HUES48 (cell line): Measurements from ENCODE around the gene YPEL3.

ENCODE experiments used
- H3K27ac ChIP-seq: one replicate; pipeline ENCODE4 v1.7.0; 2013; ENCODE audit warnings: low read depth, low read length, inconsistent platforms
- H3K27me3 ChIP-seq: 2 replicates; pipeline ENCODE4 v1.6.1; 2013; ENCODE audit warnings: mild to moderate bottlenecking, low read length; ENCODE audit not compliant: control insufficient read depth, insufficient read depth
- H3K36me3 ChIP-seq: 2 replicates; pipeline ENCODE4 v1.6.1; 2013; ENCODE audit warnings: low read length; ENCODE audit not compliant: control insufficient read depth, insufficient read depth
- H3K4me1 ChIP-seq: 2 replicates; pipeline ENCODE4 v1.6.1; 2013; ENCODE audit warnings: mild to moderate bottlenecking, low read length; ENCODE audit not compliant: control insufficient read depth, insufficient read depth
- H3K4me3 ChIP-seq: 2 replicates; pipeline ENCODE4 v1.5.1; 2013; ENCODE audit warnings: mild to moderate bottlenecking, low read depth, low read length
- H3K9ac ChIP-seq: 2 replicates; pipeline ENCODE4 v1.6.1; 2013; ENCODE audit warnings: mild to moderate bottlenecking, low read depth, low read length, moderate library complexity
- H3K9me3 ChIP-seq: 2 replicates; pipeline ENCODE4 v1.6.1; 2013; ENCODE audit warnings: low read length; ENCODE audit not compliant: control insufficient read depth, insufficient read depth

YPEL3 gene

DNA sequence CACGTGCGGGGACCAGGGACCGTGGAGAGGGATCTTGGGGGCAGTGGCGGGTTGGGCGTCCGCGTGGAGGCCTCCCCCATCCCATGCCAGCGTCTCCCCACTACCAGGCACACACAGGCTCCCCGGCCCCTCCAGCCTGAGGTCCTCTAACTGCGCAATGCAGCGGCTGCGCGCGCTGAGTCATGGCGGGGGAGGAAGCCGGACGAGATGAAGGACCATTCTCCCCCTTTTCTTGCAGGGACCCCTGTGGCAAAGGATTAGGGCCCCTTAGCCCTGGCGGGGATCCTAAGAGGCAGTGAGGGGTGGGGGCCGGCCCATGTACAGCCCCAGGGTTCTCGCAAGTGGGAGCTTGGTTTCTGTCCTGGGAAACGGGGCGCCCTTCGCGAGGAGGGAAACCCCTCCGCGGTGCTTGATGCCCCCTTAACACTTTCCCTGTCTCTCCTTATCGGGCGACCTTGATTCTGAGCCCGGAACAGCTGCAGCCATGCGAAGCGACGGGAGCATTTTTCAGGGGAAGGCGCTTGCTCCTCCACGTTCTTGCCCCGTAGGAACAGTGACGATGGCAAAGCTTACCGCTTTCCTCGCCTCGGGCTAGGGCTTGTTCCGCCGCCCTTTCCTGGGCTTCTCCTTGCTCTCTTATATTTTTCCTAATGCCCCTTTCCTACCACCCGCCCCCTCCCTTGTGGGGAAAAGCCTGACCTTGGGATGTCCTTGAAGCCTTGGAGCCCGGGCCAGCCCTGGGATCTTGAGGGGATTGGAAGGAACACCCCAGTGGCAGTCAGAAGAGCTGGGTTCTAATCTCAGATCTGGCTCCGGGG, 29.9 kb downstream of the YPEL3 start:
- Histone ChIP-seq H3K36me3 (peaks cover 44% of the 10 kb centered on the region), H3K4me1 (peaks cover 14% of the 10 kb centered on the region), H3K9ac (peak overlapping the region; percentile 90), H3K27me3 (no peaks in the 10 kb centered on the region), H3K9me3 (no peaks in the 10 kb centered on the region), H3K4me3 (peak overlapping the region; percentile 95), H3K27ac (peak overlapping the region; percentile 97)

DNA sequence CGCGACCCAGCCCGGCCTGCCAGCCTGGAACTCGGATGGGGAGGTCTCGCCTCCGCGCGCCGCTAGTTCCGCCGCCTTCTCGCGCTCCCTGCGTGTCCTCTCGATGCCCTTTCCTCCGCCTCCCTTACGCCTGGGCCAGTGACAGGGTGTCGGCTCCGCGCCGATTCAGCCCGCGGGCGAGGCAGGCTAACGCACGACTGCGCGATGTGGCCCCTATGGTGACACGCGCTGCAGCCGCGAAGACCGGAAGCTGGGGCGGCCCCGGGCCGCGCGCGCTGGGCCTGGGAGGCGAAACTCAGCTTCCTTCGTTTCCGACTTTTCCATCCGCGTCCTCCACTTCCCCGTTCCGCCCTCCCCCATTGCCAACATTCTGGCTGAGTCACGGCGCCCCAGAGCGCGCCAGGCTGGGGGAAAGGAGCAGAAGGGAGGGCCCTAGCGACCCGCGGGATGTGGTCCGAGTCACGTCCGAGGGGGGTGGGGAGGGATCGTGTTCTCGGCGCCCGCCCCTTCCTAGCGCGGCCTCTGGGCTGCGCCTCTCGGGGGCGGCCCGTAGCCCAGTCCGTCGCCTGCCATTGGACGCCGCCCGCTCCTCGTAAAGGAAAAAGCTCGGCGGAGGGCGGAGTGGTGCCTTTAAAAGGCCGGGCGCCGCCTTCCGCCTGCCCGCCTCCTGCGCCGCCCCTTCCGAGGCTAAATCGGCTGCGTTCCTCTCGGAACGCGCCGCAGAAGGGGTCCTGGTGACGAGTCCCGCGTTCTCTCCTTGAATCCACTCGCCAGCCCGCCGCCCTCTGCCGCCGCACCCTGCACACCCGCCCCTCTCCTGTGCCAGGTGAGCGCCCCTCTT, 30.7 kb downstream of the YPEL3 start, which contains the start of gene ALDOA:
TSS of gene ALDOA (plus strand) at position 659 of the 841 bp plus-strand sequence. CDS start 1,138 bp downstream, outside the sequence.
- Histone ChIP-seq H3K4me3 (peak within 1 kb of the TSS; percentile 95), H3K27me3 (no peaks in the 10 kb centered on the region), H3K9me3 (no peaks in the 10 kb centered on the region), H3K27ac (peak within 1 kb of the TSS; percentile 97), H3K9ac (peak within 1 kb of the TSS; percentile 90), H3K4me1 (peaks cover 14% of the 10 kb centered on the region), H3K36me3 (peaks cover 36% of the 10 kb centered on the region)

DNA sequence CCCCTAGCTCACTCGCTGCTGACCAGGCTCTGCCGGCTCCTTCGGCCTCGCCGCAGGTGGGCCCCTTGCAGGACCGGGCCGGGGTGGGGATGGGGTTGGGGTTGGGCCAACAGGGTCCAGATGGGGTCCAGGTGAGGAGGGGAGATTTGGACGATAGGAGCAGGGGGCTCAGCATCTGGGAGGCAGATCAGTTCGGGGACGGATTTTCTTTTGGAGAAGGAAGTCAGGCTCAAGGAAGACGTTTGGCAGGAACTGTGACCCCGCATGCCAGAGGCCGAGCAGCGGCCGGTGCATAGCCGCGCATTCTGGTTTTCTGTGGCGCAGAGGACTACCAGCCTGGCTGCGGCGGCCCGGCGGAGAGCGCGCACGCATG, 31.3 kb downstream of the YPEL3 start:
- Histone ChIP-seq H3K9ac (peak overlapping the region; percentile 68), H3K4me1 (peaks cover 14% of the 10 kb centered on the region), H3K27ac (peak overlapping the region; percentile 97), H3K9me3 (no peaks in the 10 kb centered on the region), H3K36me3 (peaks cover 30% of the 10 kb centered on the region), H3K4me3 (peak overlapping the region; percentile 95), H3K27me3 (no peaks in the 10 kb centered on the region)

DNA sequence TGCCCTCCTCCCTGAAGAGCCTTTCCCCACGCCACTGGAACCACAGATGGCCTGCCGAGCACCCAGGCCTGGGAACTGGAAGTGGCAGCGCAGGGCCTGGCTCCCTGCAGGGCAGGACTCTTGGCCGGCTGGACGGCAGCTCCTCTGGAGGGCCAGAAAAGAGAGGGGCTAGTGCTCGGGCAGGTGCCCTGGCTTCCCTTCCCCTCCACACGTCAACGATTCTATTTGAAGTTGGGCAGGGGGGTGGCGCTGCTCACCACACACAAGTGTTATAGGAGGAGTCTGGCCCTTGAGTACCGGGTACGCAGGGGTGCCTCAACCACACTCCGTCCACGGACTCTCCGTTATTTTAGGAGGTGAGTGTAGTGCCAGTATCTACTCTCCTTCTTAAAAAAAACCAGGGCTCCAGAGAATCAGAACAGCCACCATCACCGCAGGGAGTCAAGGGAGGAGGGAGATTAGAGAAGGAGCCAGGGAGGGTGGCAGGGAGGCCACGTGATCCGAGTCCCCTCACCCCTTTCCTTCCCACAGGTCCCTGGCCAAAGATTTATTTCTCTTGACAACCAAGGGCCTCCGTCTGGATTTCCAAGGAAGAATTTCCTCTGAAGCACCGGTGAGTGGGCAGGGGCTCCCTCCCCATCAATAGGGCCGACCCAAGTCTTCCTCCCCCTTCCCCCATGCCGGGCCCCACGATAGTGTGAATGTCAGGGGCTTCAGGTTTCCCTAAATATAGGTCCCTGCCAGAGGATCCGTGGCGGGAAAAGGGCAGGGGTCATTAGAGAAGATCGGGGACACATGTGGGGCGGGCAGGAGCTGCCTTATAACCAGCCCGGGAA, 31.9 kb downstream of the YPEL3 start:
- Histone ChIP-seq H3K4me1 (peaks cover 14% of the 10 kb centered on the region), H3K4me3 (peak overlapping the region; percentile 95), H3K36me3 (peaks cover 23% of the 10 kb centered on the region), H3K27ac (peak overlapping the region; percentile 97), H3K27me3 (no peaks in the 10 kb centered on the region), H3K9me3 (no peaks in the 10 kb centered on the region), H3K9ac (peak overlapping the region; percentile 13; the same call in 1 of the 2 replicates)

DNA sequence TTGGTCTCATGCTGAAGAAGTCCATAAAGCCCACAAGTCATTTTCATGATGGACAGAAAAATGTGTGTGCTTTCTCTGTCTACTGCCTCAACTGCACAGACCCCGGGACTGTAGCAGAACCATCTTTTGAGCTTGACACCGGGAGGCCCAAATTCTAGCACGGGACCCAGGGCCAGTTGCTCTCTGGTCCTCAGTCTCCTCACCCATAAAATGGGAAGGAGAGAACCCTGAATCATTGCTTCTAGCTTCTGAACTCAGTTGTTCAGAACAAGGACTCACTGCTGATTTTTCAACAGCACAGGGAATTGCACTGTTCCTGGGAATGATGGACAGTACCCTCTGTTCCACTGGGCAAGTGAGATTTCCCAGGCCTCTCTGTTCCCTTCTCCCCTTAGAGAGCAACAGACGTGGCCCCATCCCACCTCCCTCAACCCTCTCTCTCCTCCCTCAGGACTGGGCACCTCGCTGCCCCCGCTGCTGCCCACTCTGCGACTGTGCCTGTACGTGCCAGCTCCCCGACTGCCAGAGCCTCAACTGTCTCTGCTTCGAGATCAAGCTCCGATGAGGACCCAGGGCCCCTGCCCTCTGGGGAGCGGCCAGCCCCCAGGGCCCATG, 32.6 kb downstream of the YPEL3 start:
- H3K9me3 ChIP-seq = no peaks in the 10 kb centered on the region
- H3K9ac ChIP-seq = no peak overlapping the region
- peak overlapping the region; percentile 97 for H3K27ac ChIP-seq
- H3K27me3 ChIP-seq = no peaks in the 10 kb centered on the region
- H3K4me1 ChIP-seq = peaks cover 14% of the 10 kb centered on the region
- H3K36me3 ChIP-seq = peaks cover 16% of the 10 kb centered on the region
- H3K4me3 ChIP-seq = peak overlapping the region; percentile 95

DNA sequence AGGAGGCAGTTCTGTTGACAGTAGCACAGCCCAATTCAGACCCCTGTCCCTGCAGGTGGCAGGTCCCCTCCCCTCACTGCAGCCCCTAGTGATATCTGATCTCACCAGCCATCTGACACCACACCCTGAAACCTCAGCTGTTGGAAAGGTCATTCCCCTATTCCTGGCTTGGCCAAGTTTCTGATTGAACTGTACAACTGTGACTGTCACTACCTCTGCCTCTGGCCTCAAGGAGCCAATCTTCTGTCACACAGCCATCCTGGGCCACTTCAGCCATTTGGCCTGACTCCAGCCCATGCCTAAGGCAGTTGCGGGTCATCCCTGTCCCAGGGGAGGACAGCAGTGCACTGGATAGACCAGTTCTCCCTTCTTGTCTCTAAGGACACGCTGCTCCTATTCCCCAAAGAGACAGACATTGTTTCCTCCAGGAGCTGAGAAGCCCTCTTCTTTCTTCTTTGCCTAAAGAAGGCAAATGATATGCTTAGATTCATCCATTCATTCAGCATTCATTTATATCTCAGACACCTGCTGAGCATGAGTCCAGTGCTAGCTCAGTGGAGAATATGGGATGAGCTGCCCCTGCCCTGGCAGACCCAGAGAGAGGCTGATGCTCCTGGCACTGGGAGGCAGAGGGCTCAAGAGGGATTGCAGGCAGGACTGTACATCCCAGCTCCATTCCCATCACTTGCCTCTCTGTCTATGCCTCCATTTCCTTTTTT, 35.0 kb downstream of the YPEL3 start:
- no peaks in the 10 kb centered on the region for H3K27me3 ChIP-seq
- H3K4me3 ChIP-seq = no peak overlapping the region
- H3K27ac ChIP-seq = no peak overlapping the region

DNA sequence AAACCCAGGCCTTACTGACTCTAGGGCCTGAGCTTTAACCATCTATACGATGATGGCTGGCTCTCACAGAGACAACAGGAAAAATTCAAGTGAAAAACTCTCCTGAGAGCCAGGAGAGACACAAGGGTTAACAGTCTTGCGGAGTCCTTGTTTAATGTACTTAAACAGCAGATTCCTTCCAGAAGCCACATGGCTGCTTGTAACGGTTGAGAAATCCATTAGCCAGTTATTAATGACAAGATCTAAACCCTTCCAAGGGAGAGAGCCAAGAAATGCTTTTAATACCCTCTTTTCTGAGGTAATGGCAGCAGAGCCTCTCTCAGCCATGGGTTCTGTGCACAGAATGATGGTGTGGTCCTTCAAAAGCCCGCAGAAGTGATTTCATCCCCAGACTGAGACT, 35.7 kb downstream of the YPEL3 start:
- no peaks in the 10 kb centered on the region for H3K9me3 ChIP-seq
- no peaks in the 10 kb centered on the region for H3K36me3 ChIP-seq
- no peaks in the 10 kb centered on the region for H3K27me3 ChIP-seq
- peaks cover 8% of the 10 kb centered on the region; the same call in 1 of the 2 replicates for H3K4me1 ChIP-seq
- H3K9ac ChIP-seq = no peak overlapping the region
- no peak overlapping the region for H3K4me3 ChIP-seq
- H3K27ac ChIP-seq = no peak overlapping the region

More for the DNA sequence above, 35.0 kb downstream of the YPEL3 start:
- Histone ChIP-seq H3K36me3 (no peaks in the 10 kb centered on the region), H3K9ac (no peak overlapping the region), H3K4me1 (peaks cover 8% of the 10 kb centered on the region; the same call in 1 of the 2 replicates), H3K9me3 (no peaks in the 10 kb centered on the region)

DNA sequence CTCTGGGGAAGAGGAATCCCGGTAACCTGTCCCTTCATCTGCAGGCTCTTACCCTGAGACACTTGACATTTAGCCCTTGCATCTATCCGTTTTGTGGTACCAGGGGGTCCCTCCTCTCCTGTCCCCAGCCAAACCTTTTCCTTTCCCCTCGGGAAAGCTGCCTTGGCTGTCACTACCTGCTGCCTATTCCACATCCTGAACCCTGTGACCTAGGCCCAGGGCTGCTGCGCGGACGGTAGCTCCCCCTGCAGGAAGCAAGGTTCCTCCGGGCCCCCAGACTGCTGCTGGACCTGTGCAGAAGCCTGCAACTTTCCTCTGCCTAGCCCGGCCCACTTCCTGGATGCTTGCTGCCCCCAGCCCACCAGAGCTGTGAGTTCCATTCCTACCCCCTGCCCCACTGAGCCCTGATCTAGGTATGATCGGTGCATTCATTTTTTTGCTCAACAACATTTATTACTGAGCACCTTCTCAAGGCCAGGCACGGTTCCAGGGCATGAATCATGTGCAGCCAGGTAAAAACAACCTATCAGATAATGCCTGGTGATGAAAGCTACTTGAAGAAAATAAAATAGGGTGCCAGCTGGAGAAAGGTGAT, 41.0 kb downstream of the YPEL3 start:
- H3K9me3 ChIP-seq = no peaks in the 10 kb centered on the region
- no peaks in the 10 kb centered on the region for H3K27me3 ChIP-seq
- no peaks in the 10 kb centered on the region for H3K4me1 ChIP-seq
- H3K36me3 ChIP-seq = no peaks in the 10 kb centered on the region
- no peak overlapping the region for H3K9ac ChIP-seq
- no peak overlapping the region for H3K4me3 ChIP-seq
- H3K27ac ChIP-seq = no peak overlapping the region

DNA sequence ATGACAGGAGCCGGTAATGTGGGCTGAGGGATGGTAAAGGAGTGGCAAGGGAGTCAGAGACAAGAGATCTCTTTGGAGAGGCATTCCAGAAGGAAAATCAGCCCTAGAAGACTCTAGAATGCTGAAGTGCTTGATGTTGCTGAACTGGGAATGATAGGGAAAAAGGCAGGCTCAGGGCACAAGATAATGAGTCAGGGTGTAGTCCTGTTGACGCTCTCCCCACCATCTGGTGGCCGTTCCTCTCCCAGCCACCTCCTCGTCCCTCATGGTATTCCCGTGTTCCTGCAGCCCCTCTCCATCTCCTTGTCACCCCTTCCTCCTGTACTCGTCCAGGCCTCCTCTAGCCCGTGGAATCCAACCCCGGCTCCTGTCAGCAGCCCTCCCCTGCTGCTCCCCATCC, 41.6 kb downstream of the YPEL3 start:
- Histone ChIP-seq H3K27me3 (no peaks in the 10 kb centered on the region), H3K9ac (no peak overlapping the region), H3K36me3 (no peaks in the 10 kb centered on the region), H3K4me1 (no peaks in the 10 kb centered on the region), H3K4me3 (no peak overlapping the region), H3K9me3 (no peaks in the 10 kb centered on the region), H3K27ac (no peak overlapping the region)
